GM12878 (cell line): ENCODE data around the gene HMMR. TPM values are rescaled to one million over a fixed set of nuclear protein-coding genes. Genes with fewer than 3 reads are reported as not detected.

Experiments used
- ATAC-seq: fragments of 200-7000 bp; cut with Tn5 transposase; 3 replicates; pipeline ENCODE4 v1.9.1; 2020; ENCODE audit warnings: mild to moderate bottlenecking, moderate library complexity
- BruUV-seq: library from RNA; stranded (reverse); fragments of 400-500 nt; replicated peaks from 2 replicates; lab custom pipeline; 2021; lab: Mats Ljungman, UMichigan
- CTCF ChIA-PET: fragments of 300-600 bp; sonication (Branson Sonifier 250); formaldehyde crosslinking; extraction: SDS; loops from one replicate; lab custom pipeline; 2021; ENCODE audit warnings: inconsistent platforms; lab: Yijun Ruan, JAX
- POLR2A ChIA-PET: fragments of 350-600 bp; formaldehyde crosslinking; extraction: SDS; loops from one replicate; lab custom pipeline; 2021; ENCODE audit warnings: inconsistent platforms; lab: Charles Lee
- RAD21 ChIA-PET: fragments of 300-600 bp; sonication (Branson Sonifier 250); formaldehyde crosslinking; loops from one replicate; lab custom pipeline; 2023; ENCODE audit warnings: antibody characterized with exemption; ENCODE audit not compliant: unreplicated experiment; lab: Charles Lee
- SMC1A ChIA-PET: fragments of 300-600 bp; sonication (Branson Sonifier 250); formaldehyde crosslinking; loops from one replicate; lab custom pipeline; 2023; ENCODE audit not compliant: unreplicated experiment, uncharacterized antibody; lab: Charles Lee
- DNase-seq: peaks from one replicate; pipeline ENCODE4 v3.0.0-alpha.2; 2011; ENCODE audit warnings: low read depth, low spot score
- FAIRE-seq: peaks from 3 replicates; lab custom pipeline; 2011; peaks lifted over from hg19 to GRCh38; lab: Jason Lieb, UNC
- H2AFZ ChIP-seq: 2 replicates; pipeline ENCODE4 v1.6.0; 2011; ENCODE audit warnings: low read depth, low read length, control low read depth; ENCODE audit not compliant: control insufficient read depth
- H3K27ac ChIP-seq: 2 replicates; pipeline ENCODE4 v1.5.1; 2011; ENCODE audit warnings: control low read depth; ENCODE audit not compliant: control insufficient read depth, insufficient read depth
- H3K27me3 ChIP-seq, 2 experiments: replicated peaks in 1 of 2; 2 replicates each; pipeline versions ENCODE4 v1.6.0 to v1.6.1; 2011; ENCODE audit warnings: low read length in 1 of 2; ENCODE audit not compliant: control insufficient read depth in 2 of 2, insufficient read depth in 2 of 2
- H3K36me3 ChIP-seq, 2 experiments: 2 replicates each; pipeline ENCODE4 v1.5.1; 2011; ENCODE audit warnings: low read length in 1 of 2; ENCODE audit not compliant: control insufficient read depth in 2 of 2, insufficient read depth in 2 of 2
- H3K4me1 ChIP-seq: 2 replicates; pipeline ENCODE4 v1.6.1; 2011; ENCODE audit warnings: mild to moderate bottlenecking, low read length, moderate library complexity, mixed read lengths; ENCODE audit not compliant: control insufficient read depth, insufficient read depth
- H3K4me2 ChIP-seq: 2 replicates; pipeline ENCODE4 v1.6.0; 2011; ENCODE audit warnings: control low read depth; ENCODE audit not compliant: control insufficient read depth, insufficient read depth
- H3K4me3 ChIP-seq: fragments of 200-600 bp; sonication (generic); 2 replicates; pipeline ENCODE4 v1.5.1; 2016
- H3K79me2 ChIP-seq: 2 replicates; pipeline ENCODE4 v1.6.0; 2011; ENCODE audit warnings: low read length; ENCODE audit not compliant: control insufficient read depth, insufficient read depth
- H3K9ac ChIP-seq: 2 replicates; pipeline ENCODE4 v1.8.0; 2011; ENCODE audit warnings: low read length, control low read depth, mixed read lengths; ENCODE audit not compliant: control insufficient read depth, insufficient read depth
- H3K9me3 ChIP-seq: replicated peaks from 3 replicates; pipeline ENCODE4 v1.5.1; 2011; ENCODE audit warnings: mild to moderate bottlenecking, low read length; ENCODE audit not compliant: control insufficient read depth, insufficient read depth
- H4K20me1 ChIP-seq: 2 replicates; pipeline ENCODE4 v1.6.0; 2011; ENCODE audit not compliant: control insufficient read depth, insufficient read depth
- BRCA1 ChIP-seq: IDR thresholded peaks from 2 replicates; pipeline ENCODE4 v1.6.1; 2011; ENCODE audit warnings: low read depth, low read length, improper control_type of control experiment
- CBX3 ChIP-seq: fragments of 200-600 bp; sonication (generic); IDR thresholded peaks from 2 replicates; pipeline ENCODE4 v1.6.1; 2016; ENCODE audit warnings: low read depth, borderline replicate concordance
- CHD1 ChIP-seq: IDR thresholded peaks from 2 replicates; pipeline ENCODE4 v1.6.1; 2012; ENCODE audit warnings: low read depth, low read length, improper control_type of control experiment
- FOS ChIP-seq: IDR thresholded peaks from 3 replicates; pipeline ENCODE4 v1.6.1; 2011; ENCODE audit warnings: borderline replicate concordance; ENCODE audit not compliant: insufficient read length; ENCODE audit errors: extremely low read depth
- HDAC6 ChIP-seq: fragments of 200-600 bp; sonication (generic); IDR thresholded peaks from one replicate; pipeline ENCODE4 v1.8.0; 2017; ENCODE audit warnings: antibody characterized with exemption; ENCODE audit not compliant: unreplicated experiment
- MYB ChIP-seq: fragments of 150-350 bp; IDR thresholded peaks from 2 replicates; pipeline ENCODE4 v1.6.1; 2014; ENCODE audit warnings: mild to moderate bottlenecking, low read depth, low read length, borderline replicate concordance
- RELA ChIP-seq: fragments of 450-650 bp; IDR thresholded peaks from 2 replicates; pipeline ENCODE4 v1.8.0; 2014; ENCODE audit warnings: borderline replicate concordance; ENCODE audit not compliant: partially characterized antibody
- STAT1 ChIP-seq: fragments of 450-650 bp; conservative IDR thresholded peaks from 2 replicates; pipeline ENCODE4 v1.6.1; 2014; ENCODE audit warnings: antibody characterized with exemption, mild to moderate bottlenecking
- STAT3 ChIP-seq: IDR thresholded peaks from 2 replicates; pipeline ENCODE4 v1.6.1; 2011; ENCODE audit warnings: low read depth, low read length, improper control_type of control experiment
- TAF1 ChIP-seq: IDR thresholded peaks from 2 replicates; pipeline ENCODE4 v1.6.1; 2011; ENCODE audit warnings: mild to moderate bottlenecking, low read depth, low read length, borderline replicate concordance
- TBL1XR1 ChIP-seq: IDR thresholded peaks from 2 replicates; pipeline ENCODE4 v1.6.1; 2012; ENCODE audit warnings: low read depth, low read length, improper control_type of control experiment
- TCF12 ChIP-seq: IDR thresholded peaks from 2 replicates; pipeline ENCODE4 v1.6.1; 2011; ENCODE audit warnings: low read depth, mild to moderate bottlenecking, low read length
- ZNF217 ChIP-seq: fragments of 450-650 bp; IDR thresholded peaks from 2 replicates; pipeline ENCODE4 v1.6.1; 2017; ENCODE audit warnings: antibody characterized with exemption, mild to moderate bottlenecking
- ZNF622 ChIP-seq: fragments of 450-650 bp; IDR thresholded peaks from 2 replicates; pipeline ENCODE4 v1.6.1; 2017; ENCODE audit warnings: mild to moderate bottlenecking, inconsistent platforms
- WGBS: methylation state at CpG from one replicate; pipeline ENCODE4 v1.1.6; 2016; ENCODE audit warnings: low lambda C conversion rate; ENCODE audit not compliant: insufficient replicate concordance, insufficient coverage; ENCODE audit errors: missing lambda C conversion rate; 5-methylcytosine and 5-hydroxymethylcytosine counted together
- in situ Hi-C: fragments of 300-500 bp; cut with MboI; formaldehyde crosslinking; loops from 9 replicates; pipeline ENCODE4 v1.14.3; 2018; ENCODE audit warnings: mixed read lengths
- intact Hi-C: fragments of 100-400 bp; cut with micrococcal nuclease; formaldehyde crosslinking; loops from one replicate; pipeline ENCODE4 v1.14.2; 2022; ENCODE audit not compliant: unreplicated experiment
- polyA plus RNA-seq, 11 experiments: library from polyadenylated mRNA; depleted of rRNA in 4 of 11; unstranded in 6 of 11; stranded (reverse) in 5 of 11; fragments of >200 nt; fragmentation: Nextera tagmentation in 4 of 11; fragmentation: Illumina TruSeq in 1 of 11; extraction: Ambion mirVana in 4 of 11; extraction: Trizol in 1 of 11; gene quantifications; 1 replicate in 1 of 11; 2 replicates in 10 of 11; pipeline versions ENCODE4 v1.2.1 to v1.2.3, GENCODE V29; 2011 to 2016; ENCODE audit warnings: inconsistent platforms in 2 of 11, missing spikeins in 2 of 11, low read depth in 1 of 11
- total RNA-seq, 4 experiments: library from RNA; depleted of rRNA in 3 of 4; stranded (reverse); fragments of >200 nt in 3 of 4; fragmentation: Illumina TruSeq in 1 of 4; extraction: Trizol in 1 of 4; gene quantifications; 2 replicates each; pipeline versions ENCODE4 v1.2.1 to v1.2.3, GENCODE V29; 2013 to 2021
- TF ChIP-seq, protein P1 (sequence below): IDR thresholded peaks from 2 replicates; pipeline ENCODE4 v1.6.1; 2011; ENCODE audit warnings: mild to moderate bottlenecking, low read depth, low read length, moderate library complexity; ENCODE audit not compliant: insufficient replicate concordance
- TF ChIP-seq, protein P2 (sequence below): fragments of 450-650 bp; conservative IDR thresholded peaks from 2 replicates; pipeline ENCODE4 v1.6.1; 2017; ENCODE audit warnings: mild to moderate bottlenecking, moderate library complexity
- TF ChIP-seq, protein P3 (sequence below): IDR thresholded peaks from 2 replicates; pipeline ENCODE4 v1.6.1; 2012; ENCODE audit warnings: mild to moderate bottlenecking, low read depth, low read length
- TF ChIP-seq, protein P4 (sequence below): fragments of 450-650 bp; IDR thresholded peaks from 2 replicates; pipeline ENCODE4 v1.6.1; 2014; ENCODE audit warnings: mild to moderate bottlenecking

HMMR gene
- total and polyA plus RNA-seq, 10 of the 15 experiments (the other 5 are each of a cell fraction or from before 2014, with no cell fraction given), result 44.1 to 122 (median 64.2) TPM

DNA sequence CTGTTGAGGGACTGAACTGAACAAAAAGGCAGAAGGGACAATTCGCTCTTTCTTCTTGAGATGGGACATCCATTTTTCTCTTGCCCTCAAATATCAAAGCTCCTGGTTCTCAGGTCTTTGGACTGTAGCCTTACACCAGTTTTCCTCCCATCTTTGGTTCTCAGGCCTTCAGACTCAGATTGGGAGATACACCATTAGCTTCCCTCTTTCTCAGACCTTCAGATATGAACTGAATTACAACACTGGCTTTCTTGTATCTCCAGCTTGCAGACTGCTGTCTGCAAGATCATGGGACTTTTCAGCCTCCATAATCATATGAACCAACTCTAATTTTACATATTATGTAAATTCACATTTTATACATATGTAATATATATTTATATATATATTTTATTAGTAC is 35.6 kb upstream of the HMMR start:
- no TSS peak for BruUV-seq
- intact Hi-C loops, result no loop called here
- Histone ChIP-seq H3K9ac (no peak overlapping the region), H3K79me2 (no peaks in the 10 kb centered on the region), H3K27ac (no peak overlapping the region), H2AFZ (no peak overlapping the region), H3K27me3 (no peaks in the 10 kb centered on the region), H3K4me3 (no peak overlapping the region), H3K4me1 (no peaks in the 10 kb centered on the region), H4K20me1 (no peaks in the 10 kb centered on the region), H3K4me2 (no peak overlapping the region), H3K9me3 (no peaks in the 10 kb centered on the region), H3K36me3 (no peaks in the 10 kb centered on the region)
- FAIRE-seq (no peak), ATAC-seq (no peak), DNase-seq (no peak)
- ChIA-PET SMC1A (interaction anchor here (0.5 to 1.0 kb wide), 2 partner anchors 11 to 16 kb away, joined by 4 read pairs; no protein-coding TSS in a partner anchor), POLR2A (no interaction called here), RAD21 (interaction anchor here (1.7 kb wide), 1 partner anchor 16 kb away, joined by 3 read pairs; no protein-coding TSS in a partner anchor), CTCF (interaction anchor here (1.2 kb wide), 1 partner anchor 16 kb away, joined by 5 read pairs; no protein-coding TSS in a partner anchor)
- 78% methylated on average over 1 of the region's 1 CpG for WGBS
- in situ Hi-C loops, result no loop called here
- TF ChIP-seq, protein P1, sequence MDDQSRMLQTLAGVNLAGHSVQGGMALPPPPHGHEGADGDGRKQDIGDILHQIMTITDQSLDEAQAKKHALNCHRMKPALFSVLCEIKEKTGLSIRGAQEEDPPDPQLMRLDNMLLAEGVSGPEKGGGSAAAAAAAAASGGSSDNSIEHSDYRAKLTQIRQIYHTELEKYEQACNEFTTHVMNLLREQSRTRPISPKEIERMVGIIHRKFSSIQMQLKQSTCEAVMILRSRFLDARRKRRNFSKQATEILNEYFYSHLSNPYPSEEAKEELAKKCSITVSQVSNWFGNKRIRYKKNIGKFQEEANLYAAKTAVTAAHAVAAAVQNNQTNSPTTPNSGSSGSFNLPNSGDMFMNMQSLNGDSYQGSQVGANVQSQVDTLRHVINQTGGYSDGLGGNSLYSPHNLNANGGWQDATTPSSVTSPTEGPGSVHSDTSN, result no peak
- no peak for TF ChIP-seq HDAC6
- TF ChIP-seq TCF12, result no peak
- TF ChIP-seq, protein P2, sequence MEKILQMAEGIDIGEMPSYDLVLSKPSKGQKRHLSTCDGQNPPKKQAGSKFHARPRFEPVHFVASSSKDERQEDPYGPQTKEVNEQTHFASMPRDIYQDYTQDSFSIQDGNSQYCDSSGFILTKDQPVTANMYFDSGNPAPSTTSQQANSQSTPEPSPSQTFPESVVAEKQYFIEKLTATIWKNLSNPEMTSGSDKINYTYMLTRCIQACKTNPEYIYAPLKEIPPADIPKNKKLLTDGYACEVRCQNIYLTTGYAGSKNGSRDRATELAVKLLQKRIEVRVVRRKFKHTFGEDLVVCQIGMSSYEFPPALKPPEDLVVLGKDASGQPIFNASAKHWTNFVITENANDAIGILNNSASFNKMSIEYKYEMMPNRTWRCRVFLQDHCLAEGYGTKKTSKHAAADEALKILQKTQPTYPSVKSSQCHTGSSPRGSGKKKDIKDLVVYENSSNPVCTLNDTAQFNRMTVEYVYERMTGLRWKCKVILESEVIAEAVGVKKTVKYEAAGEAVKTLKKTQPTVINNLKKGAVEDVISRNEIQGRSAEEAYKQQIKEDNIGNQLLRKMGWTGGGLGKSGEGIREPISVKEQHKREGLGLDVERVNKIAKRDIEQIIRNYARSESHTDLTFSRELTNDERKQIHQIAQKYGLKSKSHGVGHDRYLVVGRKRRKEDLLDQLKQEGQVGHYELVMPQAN, result no peak
- no peak for TF ChIP-seq RELA
- TF ChIP-seq STAT3, result no peak
- no peak for TF ChIP-seq ZNF217
- TF ChIP-seq MYB, result no peak
- TF ChIP-seq, protein P3, sequence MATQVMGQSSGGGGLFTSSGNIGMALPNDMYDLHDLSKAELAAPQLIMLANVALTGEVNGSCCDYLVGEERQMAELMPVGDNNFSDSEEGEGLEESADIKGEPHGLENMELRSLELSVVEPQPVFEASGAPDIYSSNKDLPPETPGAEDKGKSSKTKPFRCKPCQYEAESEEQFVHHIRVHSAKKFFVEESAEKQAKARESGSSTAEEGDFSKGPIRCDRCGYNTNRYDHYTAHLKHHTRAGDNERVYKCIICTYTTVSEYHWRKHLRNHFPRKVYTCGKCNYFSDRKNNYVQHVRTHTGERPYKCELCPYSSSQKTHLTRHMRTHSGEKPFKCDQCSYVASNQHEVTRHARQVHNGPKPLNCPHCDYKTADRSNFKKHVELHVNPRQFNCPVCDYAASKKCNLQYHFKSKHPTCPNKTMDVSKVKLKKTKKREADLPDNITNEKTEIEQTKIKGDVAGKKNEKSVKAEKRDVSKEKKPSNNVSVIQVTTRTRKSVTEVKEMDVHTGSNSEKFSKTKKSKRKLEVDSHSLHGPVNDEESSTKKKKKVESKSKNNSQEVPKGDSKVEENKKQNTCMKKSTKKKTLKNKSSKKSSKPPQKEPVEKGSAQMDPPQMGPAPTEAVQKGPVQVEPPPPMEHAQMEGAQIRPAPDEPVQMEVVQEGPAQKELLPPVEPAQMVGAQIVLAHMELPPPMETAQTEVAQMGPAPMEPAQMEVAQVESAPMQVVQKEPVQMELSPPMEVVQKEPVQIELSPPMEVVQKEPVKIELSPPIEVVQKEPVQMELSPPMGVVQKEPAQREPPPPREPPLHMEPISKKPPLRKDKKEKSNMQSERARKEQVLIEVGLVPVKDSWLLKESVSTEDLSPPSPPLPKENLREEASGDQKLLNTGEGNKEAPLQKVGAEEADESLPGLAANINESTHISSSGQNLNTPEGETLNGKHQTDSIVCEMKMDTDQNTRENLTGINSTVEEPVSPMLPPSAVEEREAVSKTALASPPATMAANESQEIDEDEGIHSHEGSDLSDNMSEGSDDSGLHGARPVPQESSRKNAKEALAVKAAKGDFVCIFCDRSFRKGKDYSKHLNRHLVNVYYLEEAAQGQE, result no peak
- TF ChIP-seq BRCA1, result no peak
- no peak for TF ChIP-seq TBL1XR1
- TF ChIP-seq FOS, result no peak
- no peak for TF ChIP-seq ZNF622
- no peak for TF ChIP-seq CBX3
- TF ChIP-seq, protein P4, sequence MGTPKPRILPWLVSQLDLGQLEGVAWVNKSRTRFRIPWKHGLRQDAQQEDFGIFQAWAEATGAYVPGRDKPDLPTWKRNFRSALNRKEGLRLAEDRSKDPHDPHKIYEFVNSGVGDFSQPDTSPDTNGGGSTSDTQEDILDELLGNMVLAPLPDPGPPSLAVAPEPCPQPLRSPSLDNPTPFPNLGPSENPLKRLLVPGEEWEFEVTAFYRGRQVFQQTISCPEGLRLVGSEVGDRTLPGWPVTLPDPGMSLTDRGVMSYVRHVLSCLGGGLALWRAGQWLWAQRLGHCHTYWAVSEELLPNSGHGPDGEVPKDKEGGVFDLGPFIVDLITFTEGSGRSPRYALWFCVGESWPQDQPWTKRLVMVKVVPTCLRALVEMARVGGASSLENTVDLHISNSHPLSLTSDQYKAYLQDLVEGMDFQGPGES, result no peak
- TF ChIP-seq STAT1, result no peak
- TF ChIP-seq TAF1, result no peak
- TF ChIP-seq CHD1, result no peak
